K562 (cell line): ENCODE measurements around the gene MARS1. TPM values are rescaled to one million over a fixed set of nuclear protein-coding genes. Genes with fewer than 3 reads are reported as not detected.

Experiments
- ARID3A ChIP-seq: IDR thresholded peaks from 2 replicates; pipeline ENCODE4 v1.6.1; 2012; ENCODE audit warnings: low read depth, low read length, improper control_type of control experiment, borderline replicate concordance
- COPS2 ChIP-seq: fragments of 450-650 bp; conservative IDR thresholded peaks from 2 replicates; pipeline ENCODE4 v1.6.1; 2016; ENCODE audit warnings: mild to moderate bottlenecking, moderate library complexity
- ESRRA ChIP-seq: fragments of 450-650 bp; IDR thresholded peaks from 2 replicates; pipeline ENCODE4 v1.6.1; 2014; ENCODE audit warnings: low read depth, mild to moderate bottlenecking, moderate library complexity, borderline replicate concordance
- FOSL1 ChIP-seq: fragments of 200-800 bp; sonication (Bioruptor generic); conservative IDR thresholded peaks from 2 replicates; pipeline ENCODE4 v1.6.1; 2016; ENCODE audit warnings: missing genetic modification characterization, missing compliant biosample characterization
- FOXK2 ChIP-seq, 2 experiments: fragments of 450-650 bp; IDR thresholded peaks in 1 of 2; conservative IDR thresholded peaks in 1 of 2; 2 replicates each; pipeline ENCODE4 v1.6.1; 2016; ENCODE audit warnings: low read depth in 2 of 2, mild to moderate bottlenecking in 1 of 2
- MECOM ChIP-seq: fragments of 250-450 bp; sonication (Bioruptor Pico); IDR thresholded peaks from 2 replicates; pipeline ENCODE4 v1.8.0; 2022; ENCODE audit warnings: inconsistent platforms
- SP1 ChIP-seq: sonication (generic); formaldehyde crosslinking; IDR thresholded peaks from 2 replicates; pipeline ENCODE4 v1.8.1; 2022; ENCODE audit warnings: mild to moderate bottlenecking, missing genetic modification reagents
- ZNF263 ChIP-seq: sonication (generic); formaldehyde crosslinking; IDR thresholded peaks from 2 replicates; pipeline ENCODE4 v1.8.0; 2022; ENCODE audit warnings: mild to moderate bottlenecking, missing genetic modification reagents, borderline replicate concordance
- polyA plus RNA-seq, 8 experiments: library from polyadenylated mRNA; depleted of rRNA in 4 of 8; stranded (reverse) in 5 of 8; unstranded in 3 of 8; fragments of >200 nt; fragmentation: Nextera tagmentation in 2 of 8; fragmentation: Illumina TruSeq in 1 of 8; extraction: Ambion mirVana in 2 of 8; extraction: Trizol in 1 of 8; gene quantifications; 2 replicates each; pipeline versions ENCODE4 v1.2.1 to v1.2.3, GENCODE V29; 2011 to 2014; ENCODE audit warnings: inconsistent platforms in 1 of 8, missing spikeins in 1 of 8
- total RNA-seq, 7 experiments: library from RNA; depleted of rRNA in 6 of 7; stranded (reverse); fragments of >200 nt in 6 of 7; fragmentation: Illumina TruSeq in 2 of 7; extraction: Trizol in 2 of 7; gene quantifications; 2 replicates each; pipeline versions ENCODE4 v1.2.1 to v1.2.3, GENCODE V29; 2011 to 2021; ENCODE audit warnings: low replicate concordance in 1 of 7
- TF ChIP-seq, protein P1 (sequence below): fragments of 250-450 bp; sonication (Bioruptor Pico); IDR thresholded peaks from 2 replicates; pipeline ENCODE4 v1.5.0; 2021; ENCODE audit warnings: mild to moderate bottlenecking, borderline replicate concordance

Gene MARS1
- total and polyA plus RNA-seq, 9 of the 15 experiments (the other 6 are each of a cell fraction or from before 2014, with no cell fraction given) = 117 to 382 (median 220) TPM

DNA sequence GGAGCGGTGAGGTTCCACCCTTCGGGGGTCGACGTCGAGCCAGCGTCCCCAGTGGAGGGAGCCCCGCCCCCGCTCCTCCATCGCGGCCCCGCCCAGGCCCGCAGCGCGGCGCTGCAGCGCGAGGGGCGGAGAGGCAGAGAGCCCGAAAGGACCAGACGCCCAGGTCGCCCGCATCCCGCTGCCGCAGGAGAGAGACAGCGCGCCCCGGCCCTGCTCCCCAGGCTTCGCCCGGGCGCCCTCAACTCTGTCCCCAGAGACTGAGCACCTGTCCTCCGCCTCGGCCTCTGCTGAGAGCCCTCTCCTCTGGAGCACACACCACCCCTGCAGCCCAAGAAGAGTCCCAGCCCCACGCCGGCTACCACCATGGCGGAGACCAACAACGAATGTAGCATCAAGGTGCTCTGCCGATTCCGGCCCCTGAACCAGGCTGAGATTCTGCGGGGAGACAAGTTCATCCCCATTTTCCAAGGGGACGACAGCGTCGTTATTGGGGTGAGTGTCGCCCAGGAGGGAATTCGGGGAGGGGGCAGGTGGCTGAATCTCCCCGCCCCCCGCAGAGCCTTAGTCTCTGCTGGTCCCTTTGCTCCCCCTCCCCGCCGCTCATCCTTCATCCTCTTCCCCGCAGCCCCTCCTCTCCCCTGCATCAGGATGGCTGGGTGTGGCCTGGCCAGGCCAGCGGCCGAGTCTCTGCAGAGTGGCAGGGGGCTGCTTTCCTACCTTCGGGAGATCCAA is 62.2 kb downstream of the MARS1 start, which contains the start of gene KIF5A (continued):
- no peak for TF ChIP-seq ESRRA
- TF ChIP-seq, protein P1, sequence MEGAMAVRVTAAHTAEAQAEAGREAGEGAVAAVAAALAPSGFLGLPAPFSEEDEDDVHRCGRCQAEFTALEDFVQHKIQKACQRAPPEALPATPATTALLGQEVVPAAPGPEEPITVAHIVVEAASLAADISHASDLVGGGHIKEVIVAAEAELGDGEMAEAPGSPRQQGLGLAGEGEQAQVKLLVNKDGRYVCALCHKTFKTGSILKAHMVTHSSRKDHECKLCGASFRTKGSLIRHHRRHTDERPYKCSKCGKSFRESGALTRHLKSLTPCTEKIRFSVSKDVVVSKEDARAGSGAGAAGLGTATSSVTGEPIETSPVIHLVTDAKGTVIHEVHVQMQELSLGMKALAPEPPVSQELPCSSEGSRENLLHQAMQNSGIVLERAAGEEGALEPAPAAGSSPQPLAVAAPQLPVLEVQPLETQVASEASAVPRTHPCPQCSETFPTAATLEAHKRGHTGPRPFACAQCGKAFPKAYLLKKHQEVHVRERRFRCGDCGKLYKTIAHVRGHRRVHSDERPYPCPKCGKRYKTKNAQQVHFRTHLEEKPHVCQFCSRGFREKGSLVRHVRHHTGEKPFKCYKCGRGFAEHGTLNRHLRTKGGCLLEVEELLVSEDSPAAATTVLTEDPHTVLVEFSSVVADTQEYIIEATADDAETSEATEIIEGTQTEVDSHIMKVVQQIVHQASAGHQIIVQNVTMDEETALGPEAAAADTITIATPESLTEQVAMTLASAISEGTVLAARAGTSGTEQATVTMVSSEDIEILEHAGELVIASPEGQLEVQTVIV = no peak
- TF ChIP-seq FOXK2 (conservative IDR thresholded peaks at IDR 0.05 in 1 of 2, IDR thresholded peaks at IDR 0.05 in 1 of 2; ENCODE audit: low read depth in 2 of 2) = no peak
- TF ChIP-seq MECOM (CRISPR knock-in tag) = no peak
- no peak for TF ChIP-seq FOSL1 (tag)
- TF ChIP-seq ARID3A = no peak
- 0 out of 2 replicates have a peak, but pooled peaks have one; percentile 27 for TF ChIP-seq ZNF263 (CRISPR knock-in tag)
- no peak for TF ChIP-seq COPS2
- peak; percentile 30; the same call in 1 of the 2 replicates for TF ChIP-seq SP1 (CRISPR knock-in tag)
